HG02884 (cell line): ENCODE measurements around the gene BCAN.

Source experiments
- ATAC-seq: cut with Tn5 transposase; IDR thresholded peaks from one replicate; pipeline ENCODE4 v1.9.1; 2021; ENCODE audit warnings: mild to moderate bottlenecking, moderate library complexity; ENCODE audit not compliant: unreplicated experiment

BCAN gene

GRCh38 chr1:156693848-156694689 lies 52.2 kb downstream of the BCAN start:
- no peak for ATAC-seq

GRCh38 chr1:156694690-156694962 lies 52.7 kb downstream of the BCAN start:
- no peak for ATAC-seq

- no peak for ATAC-seq
Observed at GRCh38 chr1:156696755-156697154, 54.8 kb downstream of the BCAN start.

- no peak for ATAC-seq
Observed at GRCh38 chr1:156697481-156697880, 55.6 kb downstream of the BCAN start.

GRCh38 chr1:156698995-156699394 lies 57.1 kb downstream of the BCAN start:
- no peak for ATAC-seq

- ATAC-seq: no peak
Observed at GRCh38 chr1:156700736-156701531, 59.0 kb downstream of the BCAN start.

GRCh38 chr1:156703336-156703735 lies 61.4 kb downstream of the BCAN start:
- ATAC-seq: no peak

- ATAC-seq: no peak
Observed at GRCh38 chr1:156703741-156704140, 61.8 kb downstream of the BCAN start.

- ATAC-seq: no peak
Observed at GRCh38 chr1:156704166-156704711, 62.3 kb downstream of the BCAN start.

- no peak for ATAC-seq
Observed at GRCh38 chr1:156704930-156705320, 63.0 kb downstream of the BCAN start.

- no peak for ATAC-seq
Observed at GRCh38 chr1:156705321-156705917, 63.5 kb downstream of the BCAN start, which contains the start of gene CRABP2. Gene CRABP2 (minus strand): TSS chr1:156705583. CDS start chr1:156705446, 137 bp downstream.

GRCh38 chr1:156705918-156706656 lies 64.2 kb downstream of the BCAN start:
- no peak for ATAC-seq

GRCh38 chr1:156706657-156707416 lies 64.9 kb downstream of the BCAN start:
- no peak for ATAC-seq

GRCh38 chr1:156707417-156708217 lies 65.7 kb downstream of the BCAN start:
- no peak for ATAC-seq

GRCh38 chr1:156708218-156708661 lies 66.3 kb downstream of the BCAN start:
- ATAC-seq: no peak

GRCh38 chr1:156709031-156709430 lies 67.1 kb downstream of the BCAN start:
- no peak for ATAC-seq
